HG03135 (cell line): ENCODE results near the gene PRPF8.
A peak's percentile ranks its signal among the peaks of the same experiment; 100 is the strongest.

ENCODE experiments used
- ATAC-seq: cut with Tn5 transposase; IDR thresholded peaks from one replicate; pipeline ENCODE4 v1.9.1; 2021; ENCODE audit warnings: mild to moderate bottlenecking, moderate library complexity; ENCODE audit not compliant: unreplicated experiment

PRPF8 gene

GRCh38 chr17:1627982-1628855, 56.4 kb downstream of the PRPF8 start, which contains the start of gene SLC43A2:
TSS of gene SLC43A2 (minus strand) at chr17:1628834. CDS start at chr17:1627874, 960 bp downstream.
- peak; percentile 50 for ATAC-seq

- ATAC-seq = no peak
Observed at GRCh38 chr17:1627182-1627981, 57.3 kb downstream of the PRPF8 start.

- no peak for ATAC-seq
Observed at GRCh38 chr17:1626333-1626732, 58.3 kb downstream of the PRPF8 start.

- ATAC-seq = no peak
Observed at GRCh38 chr17:1625581-1625980, 59.1 kb downstream of the PRPF8 start.

- ATAC-seq = no peak
Observed at GRCh38 chr17:1625053-1625452, 59.6 kb downstream of the PRPF8 start.

GRCh38 chr17:1624650-1625049, 60.0 kb downstream of the PRPF8 start:
- no peak for ATAC-seq

- no peak for ATAC-seq
Observed at GRCh38 chr17:1623057-1623630, 61.5 kb downstream of the PRPF8 start.

GRCh38 chr17:1621273-1621954, 63.3 kb downstream of the PRPF8 start:
- no peak for ATAC-seq

GRCh38 chr17:1620486-1620885, 64.2 kb downstream of the PRPF8 start:
- no peak for ATAC-seq

- no peak for ATAC-seq
Observed at GRCh38 chr17:1617620-1618174, 67.0 kb downstream of the PRPF8 start.

GRCh38 chr17:1616101-1616500, 68.6 kb downstream of the PRPF8 start:
- no peak for ATAC-seq

GRCh38 chr17:1612400-1612799, 72.3 kb downstream of the PRPF8 start:
- ATAC-seq = no peak

- ATAC-seq = no peak
Observed at GRCh38 chr17:1611715-1612114, 73.0 kb downstream of the PRPF8 start.

GRCh38 chr17:1608676-1609075, 76.0 kb downstream of the PRPF8 start:
- no peak for ATAC-seq

GRCh38 chr17:1607971-1608320, 76.7 kb downstream of the PRPF8 start:
- no peak for ATAC-seq

- ATAC-seq = no peak
Observed at GRCh38 chr17:1606352-1606985, 78.2 kb downstream of the PRPF8 start.

- no peak for ATAC-seq
Observed at GRCh38 chr17:1605681-1606351, 78.9 kb downstream of the PRPF8 start.

- no peak for ATAC-seq
Observed at GRCh38 chr17:1604831-1605528, 79.7 kb downstream of the PRPF8 start.

- no peak for ATAC-seq
Observed at GRCh38 chr17:1601571-1601970, 83.1 kb downstream of the PRPF8 start.
